GM18868 (cell line): ENCODE measurements around the gene TMEM41A.

Source experiments
- ATAC-seq: cut with Tn5 transposase; IDR thresholded peaks from one replicate; pipeline ENCODE4 v1.9.1; 2021; ENCODE audit warnings: mild to moderate bottlenecking, moderate library complexity; ENCODE audit not compliant: unreplicated experiment

Gene TMEM41A

DNA sequence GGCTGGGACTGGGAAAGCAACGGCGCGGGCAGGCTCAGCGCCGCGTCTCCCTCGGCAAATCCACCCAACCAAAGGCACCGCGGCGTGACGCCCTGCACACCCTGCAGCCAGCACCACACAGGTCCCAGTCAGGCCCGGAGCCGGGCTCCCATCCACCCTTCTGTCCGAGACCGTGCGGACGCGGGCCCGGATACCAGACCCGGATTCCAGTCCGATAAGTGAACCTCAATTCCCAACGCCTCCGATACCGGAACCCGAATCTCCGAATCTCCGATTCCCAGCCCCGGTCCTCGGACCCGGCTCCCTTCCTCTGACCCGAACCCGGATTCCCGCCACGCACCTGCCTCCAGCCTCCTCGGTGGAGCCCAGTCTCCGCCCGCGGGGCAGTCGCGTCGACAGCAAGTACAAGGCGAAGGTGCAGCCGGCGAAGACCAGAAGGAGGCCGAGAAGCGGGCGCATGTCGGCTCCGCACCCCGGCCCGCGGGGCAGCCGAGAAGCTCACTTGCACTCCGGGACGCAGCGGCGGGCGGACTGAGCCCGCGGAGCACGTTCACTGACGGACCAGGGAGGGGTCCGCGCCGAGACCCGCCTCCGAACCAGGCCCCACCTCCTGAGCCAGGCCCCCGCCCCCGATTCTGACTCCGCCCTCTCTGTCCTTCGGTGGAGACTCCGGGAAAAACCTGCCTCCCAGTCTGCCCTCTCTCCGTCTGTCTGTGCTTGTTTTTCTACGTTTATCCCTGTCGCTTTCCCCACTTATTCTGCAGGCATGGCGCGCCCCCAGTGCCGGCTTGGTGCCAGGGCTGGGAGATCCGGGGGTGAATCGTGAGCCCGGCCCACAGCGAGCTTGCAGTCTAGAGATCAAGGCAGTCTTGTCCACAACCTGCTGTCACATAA is at the start of gene TMEM41A:
TMEM41A (minus strand) TSS at position 533 of the 894 bp plus-strand sequence; CDS start at position 459, 74 bp downstream.
- peak; percentile 97 for ATAC-seq

DNA sequence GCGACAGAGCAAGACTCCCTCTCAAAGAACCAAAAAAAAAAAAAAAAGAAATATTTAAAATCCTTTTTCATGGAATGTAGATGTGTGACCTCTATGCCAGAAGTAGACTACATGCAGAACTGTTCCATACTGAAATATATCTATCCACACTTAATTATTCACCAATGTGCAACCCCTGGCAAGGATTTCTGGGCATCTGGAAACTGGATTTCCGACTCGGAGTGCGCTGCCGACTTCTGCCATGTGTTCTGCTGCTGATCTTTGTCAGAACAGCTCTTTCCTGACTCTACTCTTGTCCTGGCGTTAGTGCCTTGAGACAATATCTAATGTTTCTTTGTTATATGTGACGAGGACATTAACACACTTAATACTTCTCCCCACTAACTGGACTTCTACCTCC is 41.9 kb upstream of the TMEM41A start:
- ATAC-seq = no peak

DNA sequence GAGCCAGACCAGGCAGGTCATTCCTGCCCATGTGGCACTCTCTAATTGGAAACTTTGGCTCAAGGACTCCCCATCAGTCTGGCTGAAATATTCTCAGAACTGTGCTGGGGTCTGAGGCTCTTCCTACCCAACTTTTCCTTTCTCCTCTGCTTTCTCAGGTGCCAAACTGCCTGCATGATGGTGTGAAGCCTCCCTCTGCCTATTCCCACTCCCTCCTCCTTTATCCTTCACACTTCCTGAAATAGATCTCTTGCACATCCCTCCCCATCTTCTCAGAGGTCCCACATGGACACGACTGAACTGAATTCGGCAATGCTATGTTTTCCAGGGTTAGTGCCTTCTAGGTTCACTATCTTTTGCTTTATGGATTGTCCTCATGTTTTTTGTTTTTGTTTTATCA is 41.1 kb upstream of the TMEM41A start:
- ATAC-seq = no peak

DNA sequence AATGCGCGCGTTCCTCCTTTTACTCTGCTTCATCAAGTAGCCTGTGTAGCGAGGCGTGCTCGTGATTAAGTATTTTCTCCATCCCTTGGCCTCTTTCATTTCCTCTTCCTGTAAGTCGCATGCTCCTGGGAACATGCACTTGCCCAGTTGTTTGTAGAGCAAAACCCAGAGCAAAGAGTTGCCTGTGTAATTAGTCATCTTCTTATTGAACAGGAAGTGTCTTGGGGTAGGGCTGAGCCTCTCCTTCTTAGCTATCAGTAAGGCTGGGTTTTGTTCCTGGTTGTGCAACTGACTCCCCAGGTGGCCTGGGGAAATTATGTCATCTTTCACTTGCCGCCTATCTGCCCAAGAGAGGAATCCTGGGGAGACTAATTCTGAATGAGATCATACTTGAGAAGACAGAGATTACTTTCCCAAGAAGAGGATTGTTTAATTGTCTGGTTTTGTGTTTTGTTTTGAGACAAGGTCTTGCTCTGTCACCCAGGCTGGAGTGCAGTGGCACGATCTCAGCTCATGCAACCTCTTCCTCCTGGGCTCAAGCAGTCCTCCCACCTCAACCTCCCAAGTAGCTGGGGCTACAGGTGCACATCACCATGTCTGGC is 38.6 kb upstream of the TMEM41A start:
- peak; percentile 98 for ATAC-seq

DNA sequence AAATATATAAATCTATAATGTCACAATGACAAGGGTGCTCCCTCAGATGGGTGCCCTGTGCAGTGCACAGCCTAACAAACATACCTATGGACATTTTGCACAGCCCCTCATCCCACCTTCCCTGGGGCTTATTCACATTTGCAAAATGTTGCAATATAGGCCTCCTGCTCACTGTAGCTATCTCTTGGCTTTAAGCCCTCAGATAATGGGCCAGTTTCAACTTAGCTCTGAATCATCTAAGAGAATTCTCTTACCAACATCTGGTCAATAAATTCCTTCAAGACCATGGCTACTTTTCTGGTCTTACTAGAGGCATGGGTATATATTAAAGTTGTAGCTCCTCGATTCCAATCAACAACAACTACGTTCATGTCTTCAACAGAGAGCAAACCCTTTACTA is 35.7 kb upstream of the TMEM41A start:
- ATAC-seq = no peak

DNA sequence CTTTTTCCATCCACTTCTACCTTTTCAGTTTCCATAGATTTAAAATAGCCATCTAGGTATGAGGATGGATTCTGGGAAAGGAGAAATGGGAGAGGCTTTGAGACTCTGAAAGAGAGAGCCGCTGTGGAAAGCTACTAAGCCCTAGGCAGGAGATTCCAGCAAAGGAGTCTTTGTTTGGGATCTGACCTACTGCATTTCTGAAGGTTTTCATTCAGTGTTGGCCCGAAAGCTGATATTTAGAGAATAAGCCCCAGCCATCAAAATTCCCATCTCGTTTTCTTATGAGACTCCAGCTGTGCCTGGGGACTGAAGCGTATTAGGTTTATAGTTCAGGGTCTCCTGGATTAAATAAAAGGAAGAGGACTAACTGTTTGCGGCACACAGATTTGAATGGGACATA is 34.1 kb upstream of the TMEM41A start:
- ATAC-seq = no peak

DNA sequence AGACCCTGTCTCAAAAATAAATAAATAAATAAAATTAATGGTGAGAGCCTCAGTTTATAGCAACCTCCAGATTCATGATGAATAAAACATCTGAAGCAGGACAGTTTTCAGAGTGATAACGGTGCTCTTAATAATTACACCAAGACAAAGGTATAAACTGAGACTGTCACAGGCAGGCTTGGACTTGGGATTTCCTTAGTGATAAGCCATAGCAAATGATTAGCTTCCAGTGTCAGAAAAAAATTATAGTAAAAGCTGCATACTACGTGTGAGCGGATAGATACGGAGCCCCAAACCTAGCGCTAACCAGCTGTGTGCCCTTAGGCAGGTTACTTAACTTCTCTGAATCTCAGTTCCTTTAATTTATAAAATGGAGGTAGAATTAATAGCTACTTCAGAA is 32.0 kb upstream of the TMEM41A start:
- no peak for ATAC-seq

DNA sequence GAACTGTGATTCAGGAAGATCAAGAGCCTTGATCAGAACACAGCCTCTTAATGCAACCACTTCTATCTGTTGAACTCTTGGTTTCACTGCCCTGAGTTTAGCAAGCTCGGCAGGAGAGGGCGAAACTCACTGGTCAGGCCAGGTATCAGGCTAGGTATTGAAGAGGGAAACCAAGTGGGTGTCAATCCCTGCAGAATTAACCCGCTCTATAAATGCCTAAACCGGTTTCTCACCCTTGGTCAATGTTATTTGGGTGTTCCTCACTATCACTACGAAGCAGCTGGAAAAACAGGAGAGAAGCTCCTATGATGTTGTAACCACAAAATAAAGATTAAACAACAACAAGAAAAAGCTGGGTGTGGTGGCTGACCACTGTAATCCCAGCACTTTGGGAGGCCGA is 29.7 kb upstream of the TMEM41A start:
- no peak for ATAC-seq

DNA sequence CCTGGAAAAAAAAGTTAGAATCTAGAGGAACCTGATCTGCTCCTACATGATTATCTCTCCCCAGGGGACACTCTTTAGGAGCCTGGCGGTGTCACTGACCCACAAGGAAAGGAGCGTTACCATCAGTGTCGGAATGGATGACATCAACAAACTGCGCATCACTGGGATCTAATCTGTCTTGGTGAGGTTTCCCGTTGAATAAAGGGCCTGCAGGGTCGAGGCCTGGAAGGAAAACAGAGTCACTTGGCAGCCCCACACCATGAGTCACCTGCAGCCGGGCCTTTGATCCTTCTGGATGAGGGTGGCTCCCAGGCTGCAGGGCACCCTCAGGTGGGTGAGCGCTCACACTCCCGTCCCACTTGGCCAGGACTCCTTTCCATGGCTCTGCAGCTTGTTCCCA is 28.5 kb upstream of the TMEM41A start:
- no peak for ATAC-seq

DNA sequence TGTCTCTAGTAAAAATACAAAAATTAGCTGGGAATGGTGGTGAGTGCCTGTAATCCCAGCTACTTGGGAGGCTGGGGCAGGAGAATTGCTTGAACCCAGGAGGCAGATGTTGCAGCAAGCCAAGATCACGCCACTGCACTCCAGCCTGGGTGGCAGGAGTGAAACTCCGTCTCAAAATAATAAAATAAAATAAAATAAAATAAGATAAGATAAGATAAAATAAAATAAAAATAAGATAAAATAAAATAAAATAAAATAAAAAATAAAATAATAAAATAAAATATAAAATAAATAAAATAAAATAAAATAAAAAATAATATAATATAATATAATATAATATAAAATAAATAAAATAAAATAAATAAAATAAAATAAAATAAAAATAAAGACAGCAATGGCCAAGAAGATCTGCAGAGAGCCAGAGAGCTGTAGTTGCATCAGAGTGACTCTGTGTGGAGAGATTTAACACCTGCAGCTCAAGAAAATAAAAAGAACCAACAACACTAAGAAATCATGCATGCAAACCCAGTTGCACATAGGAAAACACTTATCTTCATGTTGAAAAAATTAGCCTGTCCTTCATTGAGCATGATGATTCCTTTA is 27.6 kb upstream of the TMEM41A start:
- ATAC-seq = no peak

DNA sequence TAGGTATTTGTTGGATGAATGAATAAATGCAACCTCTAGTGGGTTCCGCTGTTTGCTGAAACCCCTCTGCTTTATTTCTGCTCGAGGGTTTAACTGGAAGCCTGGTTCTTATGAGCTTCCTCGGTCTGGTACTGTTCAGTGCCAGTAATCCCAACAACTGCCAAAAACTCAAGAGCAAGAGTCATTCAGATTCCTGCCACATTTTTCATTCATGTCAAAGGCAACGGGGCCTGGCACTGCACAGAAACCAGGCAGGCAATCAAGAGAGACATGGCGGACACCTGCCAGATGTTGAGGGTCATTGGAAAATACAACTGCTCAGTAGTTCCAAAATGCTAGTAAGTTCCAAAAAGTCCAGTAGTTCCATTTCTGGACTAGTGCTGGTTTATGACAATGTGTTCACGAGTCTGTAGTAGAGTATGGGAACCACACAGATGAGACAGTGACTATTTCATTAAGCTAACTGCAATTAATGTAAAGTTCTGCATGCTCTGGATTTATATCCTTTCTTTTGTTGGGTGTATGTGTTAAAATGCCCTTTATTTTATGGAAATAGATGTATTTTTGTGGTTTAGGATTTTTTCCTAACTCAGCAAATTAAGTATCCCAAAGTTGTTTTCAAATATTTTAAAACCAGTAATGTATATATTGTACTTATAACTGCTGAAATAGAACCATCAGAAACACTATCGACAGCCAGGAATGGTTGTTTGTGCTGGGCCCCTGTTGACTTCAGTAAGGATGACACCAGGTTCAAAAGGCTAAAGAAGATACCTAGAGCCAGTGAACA is 22.7 kb upstream of the TMEM41A start:
- no peak for ATAC-seq

DNA sequence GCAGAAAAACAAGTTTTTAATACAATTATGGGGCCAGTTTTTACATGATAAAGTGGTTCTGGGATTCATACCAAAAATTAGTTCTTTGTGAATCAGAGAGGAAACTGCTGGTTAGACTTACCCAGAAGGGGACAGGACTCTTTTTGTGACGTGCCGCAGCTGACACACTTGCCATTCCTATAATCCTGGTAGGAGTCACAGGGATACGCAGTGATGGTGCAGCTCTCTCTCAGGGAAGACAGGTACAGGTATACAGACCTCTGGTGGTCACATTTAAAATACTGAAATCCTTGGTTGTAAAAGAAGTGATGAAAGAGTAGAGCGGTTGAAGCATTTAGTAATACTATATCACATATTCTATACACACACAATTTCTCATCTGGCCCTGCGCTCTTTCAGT is 20.2 kb upstream of the TMEM41A start:
- no peak for ATAC-seq

DNA sequence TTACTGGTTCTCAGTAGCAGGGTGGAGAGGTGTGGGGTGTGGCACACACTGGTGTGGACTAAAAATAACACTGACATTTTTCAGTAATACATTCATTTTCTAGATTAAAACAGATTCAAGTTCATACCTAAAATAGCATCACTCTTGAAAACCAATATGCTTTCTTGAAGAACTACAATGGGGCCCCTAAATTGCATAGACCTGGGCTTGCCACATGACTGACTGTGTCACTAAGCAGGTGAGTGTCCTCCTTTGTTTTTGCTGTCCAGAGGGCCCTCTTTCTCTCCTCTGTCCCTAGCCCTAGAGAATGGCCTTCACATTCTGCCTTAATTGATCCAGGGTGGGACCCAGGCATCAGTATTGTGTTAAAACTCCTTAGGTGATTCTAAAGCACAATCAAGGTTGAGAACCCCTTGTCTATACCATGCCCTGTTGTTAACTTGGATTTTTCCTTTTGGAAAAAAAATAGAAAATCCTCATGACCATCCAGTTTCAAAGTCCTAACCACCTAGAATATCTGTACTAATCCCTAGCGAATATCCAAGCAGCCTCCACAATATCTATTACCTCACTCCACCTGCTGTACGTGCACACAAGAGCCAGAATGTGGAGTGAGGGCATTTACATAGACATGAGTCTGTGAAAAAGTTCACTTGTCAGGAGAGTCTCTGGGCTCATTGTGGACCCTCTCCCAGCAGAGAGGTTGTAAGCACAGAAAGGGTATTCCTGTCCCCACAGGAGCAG is 18.7 kb upstream of the TMEM41A start:
- no peak for ATAC-seq

DNA sequence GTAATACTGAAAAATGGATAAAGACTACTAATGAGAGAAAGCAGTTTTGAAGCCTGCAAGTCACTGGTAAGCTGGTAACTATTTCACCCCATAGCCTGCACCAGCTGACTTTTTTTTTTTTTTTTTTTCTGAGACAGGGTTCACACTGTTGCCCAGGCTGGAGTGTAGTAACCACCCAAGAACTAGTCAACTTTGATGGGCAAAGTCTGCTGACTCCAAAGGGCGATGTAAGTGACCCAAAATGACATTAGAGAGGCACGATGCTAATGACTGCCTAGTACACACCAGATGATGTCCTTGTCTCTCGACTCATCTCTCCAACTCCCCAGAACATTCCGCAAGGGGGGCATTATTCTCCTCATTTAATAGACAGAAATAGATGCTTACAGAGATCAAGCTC is 12.9 kb upstream of the TMEM41A start:
- ATAC-seq = no peak

DNA sequence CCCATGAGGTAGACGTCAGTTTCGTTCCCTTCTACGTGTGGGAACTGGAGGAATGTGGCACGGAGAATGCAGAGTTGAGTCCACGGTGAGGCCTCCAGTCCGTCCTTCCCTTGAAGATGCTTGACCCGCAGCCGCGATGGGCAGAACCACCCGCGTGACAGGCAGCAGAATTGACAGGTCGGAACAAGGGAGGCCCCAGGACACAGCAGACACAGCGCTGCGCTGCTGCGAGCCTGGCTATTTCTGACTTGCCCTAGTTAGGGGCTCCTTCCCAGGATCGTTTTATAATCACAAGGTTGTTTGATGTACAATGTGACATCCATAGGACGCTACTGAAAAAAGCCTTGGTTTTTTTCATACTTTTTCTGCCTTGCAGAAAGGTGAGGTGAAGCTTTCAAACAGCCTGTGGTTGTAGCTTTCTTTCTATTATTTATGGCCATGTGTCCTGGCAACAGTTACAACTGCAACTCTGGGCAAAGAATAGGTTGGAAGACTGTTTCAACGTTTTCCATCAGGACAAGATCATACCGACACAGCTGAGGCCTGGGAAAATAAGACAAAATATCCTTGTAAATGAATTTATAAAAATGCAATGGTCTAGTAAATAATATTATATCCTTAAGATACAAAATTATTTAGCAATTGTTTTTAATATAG is 9.6 kb upstream of the TMEM41A start:
- ATAC-seq = no peak

DNA sequence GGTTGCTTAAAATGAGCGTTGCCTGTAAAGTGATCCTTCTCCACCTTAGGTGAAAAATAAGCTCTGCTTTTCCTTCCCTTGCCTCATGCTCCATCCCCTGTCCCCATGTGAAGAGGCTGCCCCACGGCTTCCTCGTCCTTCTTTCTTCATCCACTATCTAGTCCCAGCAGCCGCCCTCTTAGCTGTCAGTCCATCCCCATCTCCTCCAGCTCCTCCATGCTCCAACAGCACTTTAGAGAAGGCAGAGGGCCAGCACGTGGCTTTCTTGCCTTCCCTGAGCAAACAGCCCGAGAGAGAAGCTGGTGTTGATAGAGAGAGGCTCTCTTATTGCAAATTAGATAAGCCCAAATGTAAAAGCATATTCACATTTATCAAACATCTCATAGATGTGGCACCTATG is 9.0 kb upstream of the TMEM41A start:
- ATAC-seq = no peak

DNA sequence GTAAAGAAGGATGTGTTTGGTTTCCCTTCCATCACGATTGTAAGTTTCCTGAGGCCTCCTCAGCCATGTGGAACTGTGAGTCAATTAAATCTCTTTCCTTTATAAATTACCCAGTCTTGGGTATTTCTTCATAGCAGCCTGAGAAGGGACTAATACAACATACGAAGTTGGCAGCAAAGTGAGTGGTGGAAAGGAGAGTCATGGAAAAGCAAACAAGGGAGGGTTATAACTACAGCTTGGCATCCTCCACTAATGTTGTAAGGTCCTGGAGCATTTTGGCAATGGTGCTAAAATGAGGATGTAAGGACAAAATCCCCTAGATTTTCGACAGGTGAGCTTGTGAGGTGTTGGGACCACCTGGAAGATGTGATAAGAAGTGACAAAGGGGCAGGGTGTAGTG is 5.8 kb upstream of the TMEM41A start:
- ATAC-seq = no peak

DNA sequence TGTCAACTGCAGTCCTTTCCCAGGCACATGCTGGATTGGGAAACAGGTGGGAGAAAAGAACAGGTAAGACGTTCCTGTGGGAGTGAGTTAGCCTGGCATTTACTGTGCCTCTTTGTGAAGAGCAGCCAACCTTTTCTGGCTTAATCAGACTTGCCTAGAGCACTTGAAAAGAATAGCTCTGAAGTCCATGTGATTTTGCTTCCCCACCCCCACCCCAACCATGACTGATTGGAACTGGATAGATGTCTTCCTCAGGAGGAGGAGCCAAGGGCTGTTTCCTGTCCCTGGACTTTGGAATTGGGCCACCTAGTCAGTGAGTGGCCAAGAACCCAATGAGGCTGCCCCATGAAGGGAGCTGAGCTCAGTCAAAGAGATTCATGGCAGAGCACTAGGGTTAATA is 4.7 kb upstream of the TMEM41A start:
- no peak for ATAC-seq

DNA sequence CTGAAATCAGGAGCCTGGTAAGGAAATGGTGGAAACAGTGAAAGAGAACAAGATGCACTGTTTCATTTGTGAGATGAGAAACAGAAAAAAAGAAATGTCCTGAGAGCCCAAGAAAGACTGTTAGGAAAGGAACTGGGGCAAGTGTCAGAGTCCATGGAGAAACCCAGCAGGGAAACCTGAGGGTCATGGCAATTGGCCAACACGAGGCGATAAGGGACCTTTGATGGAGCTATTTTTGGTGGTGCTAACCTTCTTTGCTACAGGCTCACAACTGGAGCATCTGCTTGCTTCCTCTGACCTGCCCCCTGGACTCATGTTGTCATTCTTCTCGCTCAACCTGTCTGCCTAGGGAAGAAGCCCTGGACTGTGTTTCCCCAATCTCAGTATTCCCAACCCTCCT is 4.2 kb upstream of the TMEM41A start:
- ATAC-seq = no peak

DNA sequence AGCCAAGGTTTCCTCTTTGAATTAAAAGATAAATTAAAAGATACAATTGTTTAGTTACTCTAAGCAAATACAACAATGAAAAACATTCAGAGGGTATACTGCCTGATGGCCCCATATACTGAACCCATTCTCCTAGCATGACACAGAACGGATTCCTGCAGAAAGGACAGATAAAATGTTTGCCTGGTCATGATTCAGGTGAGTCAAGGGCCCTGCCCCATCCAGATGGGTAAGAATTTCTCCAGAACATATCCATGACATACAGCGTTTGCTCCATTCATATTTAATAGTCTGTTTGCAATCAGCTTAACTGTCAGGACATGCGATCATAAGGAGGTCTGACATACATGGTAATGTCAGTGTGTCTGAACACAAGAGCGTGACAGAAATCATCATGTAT is 8.6 kb downstream of the TMEM41A start:
- no peak for ATAC-seq
